Lower leg skin (tissue), 3 donors: ENCODE measurements around the gene IL6R.

ENCODE experiments used
- POLR2A ChIP-seq, 2 donors: fragments of 450-650 bp; IDR thresholded peaks; one replicate each; pipeline ENCODE4 v1.6.1; 2016 to 2017; ENCODE audit warnings: antibody characterized with exemption in 2 of 2, mild to moderate bottlenecking in 1 of 2, moderate library complexity in 1 of 2
- TF ChIP-seq, protein P1 (sequence below), 3 donors: fragments of 450-650 bp; IDR thresholded peaks; one replicate each; pipeline ENCODE4 v1.5.1; 2016; ENCODE audit warnings: antibody characterized with exemption in 3 of 3, mild to moderate bottlenecking in 3 of 3, moderate library complexity in 2 of 3

DNA sequence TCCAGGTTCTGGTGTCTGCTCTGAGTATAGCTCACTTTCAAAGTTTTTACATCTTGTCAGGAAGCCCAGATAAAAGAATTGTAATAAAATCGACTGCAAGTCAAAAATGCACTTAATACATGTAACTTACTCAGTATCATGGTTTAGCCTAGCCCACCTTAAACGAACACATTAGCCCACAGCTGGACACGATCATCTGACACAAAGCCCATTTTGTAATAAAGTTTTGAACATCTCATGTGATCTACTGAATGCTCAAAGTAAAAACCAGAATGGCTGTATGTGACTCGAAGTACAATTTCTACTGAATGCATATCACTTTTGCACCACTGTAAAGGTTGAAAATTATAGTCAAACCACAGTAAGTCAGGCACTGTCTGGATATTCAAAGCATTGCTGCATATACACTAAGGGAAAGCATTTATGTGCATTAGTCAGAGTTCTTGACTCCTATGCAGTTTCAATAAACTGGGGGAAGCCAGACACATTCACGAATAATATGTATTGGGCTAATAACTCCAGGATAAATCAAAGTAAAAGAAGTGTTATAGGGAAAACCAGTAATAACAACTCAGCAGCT is 84.6 kb downstream of the IL6R start:
- TF ChIP-seq, protein P1, sequence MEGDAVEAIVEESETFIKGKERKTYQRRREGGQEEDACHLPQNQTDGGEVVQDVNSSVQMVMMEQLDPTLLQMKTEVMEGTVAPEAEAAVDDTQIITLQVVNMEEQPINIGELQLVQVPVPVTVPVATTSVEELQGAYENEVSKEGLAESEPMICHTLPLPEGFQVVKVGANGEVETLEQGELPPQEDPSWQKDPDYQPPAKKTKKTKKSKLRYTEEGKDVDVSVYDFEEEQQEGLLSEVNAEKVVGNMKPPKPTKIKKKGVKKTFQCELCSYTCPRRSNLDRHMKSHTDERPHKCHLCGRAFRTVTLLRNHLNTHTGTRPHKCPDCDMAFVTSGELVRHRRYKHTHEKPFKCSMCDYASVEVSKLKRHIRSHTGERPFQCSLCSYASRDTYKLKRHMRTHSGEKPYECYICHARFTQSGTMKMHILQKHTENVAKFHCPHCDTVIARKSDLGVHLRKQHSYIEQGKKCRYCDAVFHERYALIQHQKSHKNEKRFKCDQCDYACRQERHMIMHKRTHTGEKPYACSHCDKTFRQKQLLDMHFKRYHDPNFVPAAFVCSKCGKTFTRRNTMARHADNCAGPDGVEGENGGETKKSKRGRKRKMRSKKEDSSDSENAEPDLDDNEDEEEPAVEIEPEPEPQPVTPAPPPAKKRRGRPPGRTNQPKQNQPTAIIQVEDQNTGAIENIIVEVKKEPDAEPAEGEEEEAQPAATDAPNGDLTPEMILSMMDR (IDR thresholded peaks at IDR 0.05), result no peak
- no peak for TF ChIP-seq POLR2A (IDR thresholded peaks at IDR 0.05)
